ENCODE measurements around the gene CDC37.

DNA sequence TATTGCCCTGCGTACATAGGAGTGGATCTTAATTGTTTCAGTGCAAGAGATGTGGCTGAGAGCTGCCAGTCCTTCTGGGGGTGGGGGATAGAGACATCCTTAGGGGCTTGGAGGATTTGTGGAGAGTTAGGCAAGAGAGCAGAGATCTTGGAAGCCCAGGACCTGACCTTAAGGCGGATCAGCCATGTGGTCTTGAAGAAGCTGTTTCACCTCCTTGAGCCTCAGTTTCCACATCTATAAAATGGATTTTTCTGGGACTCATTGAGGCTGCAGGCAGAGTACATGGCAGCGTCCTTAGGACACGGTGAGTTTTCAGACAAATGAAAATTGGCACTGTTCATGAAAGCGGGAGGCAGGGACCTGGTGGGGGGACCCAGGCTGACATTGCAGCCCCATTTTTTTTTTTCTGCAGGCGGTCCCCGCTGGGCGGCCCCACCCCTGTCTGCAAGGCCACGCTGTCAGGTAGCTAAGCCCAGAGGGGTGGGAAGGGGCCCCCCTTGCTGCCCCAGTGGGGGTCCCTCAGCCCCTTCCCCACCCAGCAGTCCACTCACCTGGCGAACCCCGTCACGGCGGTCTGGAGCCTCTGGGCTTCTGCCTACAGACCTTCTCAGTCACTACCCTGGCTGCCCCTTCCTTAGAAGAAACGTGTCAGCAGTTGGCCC is 47.0 kb upstream of the CDC37 start:
- no peak for TF ChIP-seq ZNF274 (IDR thresholded peaks at IDR 0.05; ENCODE audit: low read depth, low read length)
- no peak for TF ChIP-seq YY1 (IDR thresholded peaks at IDR 0.05; ENCODE audit: insufficient read depth, insufficient read length)

All from NT2/D1 (cell line).